ENCODE results near the gene FARS2. TPM values are rescaled to one million over a fixed set of nuclear protein-coding genes. Genes with fewer than 3 reads are reported as not detected.

Gene FARS2
- total RNA-seq, 2 experiments from 2014 or later = 15.7 to 18.5 TPM

- no peak overlapping the region for H3K27ac Mint-ChIP-seq
- no peak for TF ChIP-seq CTCF (IDR thresholded peaks at IDR 0.05)
- no peak for ATAC-seq
- DNase-seq = no peak
- H3K4me3 Mint-ChIP-seq = no peak overlapping the region
- H3K36me3 Mint-ChIP-seq (ENCODE audit: low read depth) = peaks cover 2% of the 10 kb centered on the region
- H3K27me3 Mint-ChIP-seq = no peaks in the 10 kb centered on the region
- ChIA-PET POLR2A (interaction anchor here (0.6 kb wide), 1 partner anchor 604 kb away, joined by 3 read pairs; no protein-coding TSS in a partner anchor), CTCF (interaction anchor here (0.7 kb wide), 1 partner anchor 50 kb away, joined by 3 read pairs; no protein-coding TSS in a partner anchor)
- H3K9me3 Mint-ChIP-seq = no peaks in the 10 kb centered on the region
- H3K4me1 Mint-ChIP-seq (ENCODE audit: low read depth) = peaks cover 50% of the 10 kb centered on the region
- intact Hi-C loops (cut with micrococcal nuclease) = no loop called here
Observed at GRCh38 chr6:5520796-5521195, 259.5 kb downstream of the FARS2 start.

GRCh38 chr6:5521322-5521721 lies 260.0 kb downstream of the FARS2 start:
- Mint-ChIP-seq H3K36me3 (ENCODE audit: low read depth) (no peaks in the 10 kb centered on the region), H3K27ac (no peak overlapping the region), H3K4me3 (no peak overlapping the region), H3K27me3 (no peaks in the 10 kb centered on the region), H3K4me1 (ENCODE audit: low read depth) (peaks cover 45% of the 10 kb centered on the region), H3K9me3 (no peaks in the 10 kb centered on the region)
- DNase-seq = no peak
- ChIA-PET POLR2A (interaction anchor here (0.6 kb wide), 1 partner anchor 603 kb away, joined by 3 read pairs; no protein-coding TSS in a partner anchor), CTCF (interaction anchor here (0.7 kb wide), 2 partner anchors 23 to 50 kb away, joined by 3 read pairs; no protein-coding TSS in a partner anchor)
- ATAC-seq = no peak
- intact Hi-C loops (cut with micrococcal nuclease) = no loop called here
- no peak for TF ChIP-seq CTCF (IDR thresholded peaks at IDR 0.05)

GRCh38 chr6:5522147-5522546 lies 260.8 kb downstream of the FARS2 start:
- no peaks in the 10 kb centered on the region for H3K27me3 Mint-ChIP-seq
- CTCF ChIA-PET = no interaction called here
- POLR2A ChIA-PET = no interaction called here
- H3K4me3 Mint-ChIP-seq = no peak overlapping the region
- no peak overlapping the region for H3K27ac Mint-ChIP-seq
- peaks cover 38% of the 10 kb centered on the region for H3K4me1 Mint-ChIP-seq (ENCODE audit: low read depth)
- H3K9me3 Mint-ChIP-seq = no peaks in the 10 kb centered on the region
- H3K36me3 Mint-ChIP-seq (ENCODE audit: low read depth) = no peaks in the 10 kb centered on the region
- intact Hi-C loops (cut with micrococcal nuclease) = no loop called here
- no peak for TF ChIP-seq CTCF (IDR thresholded peaks at IDR 0.05)
- DNase-seq = peak; percentile 15
- ATAC-seq = no peak

- no peak overlapping the region for H3K4me3 Mint-ChIP-seq
- peaks cover 25% of the 10 kb centered on the region for H3K4me1 Mint-ChIP-seq (ENCODE audit: low read depth)
- ATAC-seq = no peak
- TF ChIP-seq CTCF (IDR thresholded peaks at IDR 0.05) = no peak
- H3K36me3 Mint-ChIP-seq (ENCODE audit: low read depth) = peaks cover 4% of the 10 kb centered on the region
- no peaks in the 10 kb centered on the region for H3K9me3 Mint-ChIP-seq
- ChIA-PET POLR2A (no interaction called here), CTCF (no interaction called here)
- intact Hi-C loops (cut with micrococcal nuclease) = no loop called here
- no peak for DNase-seq
- no peak overlapping the region for H3K27ac Mint-ChIP-seq
- H3K27me3 Mint-ChIP-seq = no peaks in the 10 kb centered on the region
Observed at GRCh38 chr6:5524110-5524509, 262.8 kb downstream of the FARS2 start.

- H3K4me1 Mint-ChIP-seq (ENCODE audit: low read depth) = peaks cover 16% of the 10 kb centered on the region
- no peaks in the 10 kb centered on the region for H3K9me3 Mint-ChIP-seq
- ATAC-seq = no peak
- ChIA-PET POLR2A (interaction anchor here (1.1 kb wide), 1 partner anchor 14 kb away, joined by 5 read pairs; no protein-coding TSS in a partner anchor), CTCF (no interaction called here)
- DNase-seq = no peak
- H3K27ac Mint-ChIP-seq = no peak overlapping the region
- intact Hi-C loops (cut with micrococcal nuclease) = no loop called here
- peaks cover 4% of the 10 kb centered on the region for H3K36me3 Mint-ChIP-seq (ENCODE audit: low read depth)
- H3K4me3 Mint-ChIP-seq = no peak overlapping the region
- H3K27me3 Mint-ChIP-seq = no peaks in the 10 kb centered on the region
- no peak for TF ChIP-seq CTCF (IDR thresholded peaks at IDR 0.05)
Observed at GRCh38 chr6:5525209-5525608, 263.9 kb downstream of the FARS2 start.

Data from activated CD8-positive, alpha-beta T cell treated with anti-CD3 and anti-CD28 coated beads for 36 hours (primary cell).